Right ventricle myocardium superior (tissue), 1 donor: ENCODE data around the gene MRPS25. TPM values are rescaled to one million over a fixed set of nuclear protein-coding genes. Genes with fewer than 3 reads are reported as not detected.

Experiments
- ATAC-seq: fragments of 200-7000 bp; cut with Tn5 transposase; one replicate; pipeline ENCODE4 v1.9.1; 2020; ENCODE audit warnings: mild to moderate bottlenecking; ENCODE audit not compliant: poor library complexity
- DNase-seq: peaks from one replicate; pipeline ENCODE4 v3.0.0-alpha.2; 2020
- intact Hi-C: fragments of 100-400 bp; cut with DNase I; formaldehyde crosslinking; loops from one replicate; pipeline ENCODE4 v1.11.2; 2022
- long read RNA-seq: library from polyadenylated mRNA; unstranded; transcript quantifications from one replicate; pipeline ENCODE4 v2.0.0, GENCODE V29; 2021
- total RNA-seq: library from RNA; stranded (reverse); fragmentation: NEBNext Ultra II Directional; extraction: Animal tissue kit (Norgen Biotek cat#: 25700); gene quantifications from one replicate; pipeline ENCODE4 v1.2.1, GENCODE V29; 2021
- donor health status: DM: no; HTN: yes; CAD: no; lungs with severe emphysema.

MRPS25 gene
- 152 TPM for total RNA-seq
- long read RNA-seq, full-length matches to known transcripts, result 182 of 202 reads
- long read RNA-seq, partial matches to known transcripts, result 0 of 202 reads
- long read RNA-seq, other reads (novel, unspliced or antisense), result 20 of 202 reads

DNA sequence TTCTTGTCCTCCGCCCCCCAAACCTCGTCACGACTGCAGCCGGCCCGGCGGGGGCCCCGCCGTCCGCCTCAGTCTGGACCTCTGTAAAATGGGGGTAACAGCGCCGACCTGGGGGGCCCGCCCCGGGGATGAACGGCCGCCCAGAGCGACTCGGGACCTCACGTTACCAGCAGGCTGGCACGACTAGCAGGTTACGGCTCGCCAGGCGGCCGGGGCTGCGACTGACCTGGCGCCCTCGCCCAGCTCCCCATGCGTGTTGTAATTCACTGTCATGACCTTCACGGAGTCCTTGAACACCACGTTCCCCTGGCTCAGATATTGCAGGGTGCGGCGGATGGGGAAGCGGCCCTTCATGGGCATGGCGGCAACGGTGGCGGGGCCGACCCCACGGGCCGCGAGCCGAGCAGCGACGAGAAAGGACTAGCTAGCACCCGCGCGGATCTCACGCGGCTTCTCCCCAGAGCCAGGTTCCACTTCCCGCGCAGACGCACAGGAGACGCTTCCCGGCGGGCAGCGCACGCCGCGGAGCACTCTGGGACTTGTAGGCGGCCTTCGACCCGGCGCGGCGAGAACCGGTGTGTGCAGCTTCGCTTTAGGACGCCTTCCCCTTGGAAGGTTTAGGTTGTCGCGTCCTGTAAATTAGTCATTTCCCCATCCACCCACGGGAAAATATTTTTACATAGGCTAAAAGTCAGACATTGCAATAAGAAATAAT lies at the start of gene MRPS25:
MRPS25 (minus strand) TSS at position 481 of the 715 bp plus-strand sequence; CDS start at position 360, 121 bp downstream.
- intact Hi-C loops, result no loop called here
- ATAC-seq, result peak; percentile 97
- peak; percentile 96 for DNase-seq

DNA sequence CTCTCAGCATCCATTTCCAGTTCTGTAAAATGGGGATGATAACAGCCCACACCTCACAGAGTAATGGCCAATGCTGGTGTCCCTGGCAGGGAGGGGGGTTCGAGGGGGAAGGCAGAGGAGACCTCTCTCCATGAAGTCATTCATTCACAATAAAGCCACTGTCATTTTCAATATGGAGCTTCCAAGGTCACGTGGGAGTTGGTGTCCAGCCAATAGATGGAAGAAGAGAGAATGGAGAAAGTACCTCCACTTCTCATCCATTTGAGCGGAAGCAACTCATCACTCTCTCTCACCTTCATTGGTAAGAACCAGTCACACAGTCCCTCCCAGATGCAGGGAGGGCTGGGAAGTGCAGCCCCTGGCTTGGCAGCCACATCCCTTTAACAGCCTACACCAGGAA lies 48.8 kb upstream of the MRPS25 start:
- intact Hi-C loops, result no loop called here

DNA sequence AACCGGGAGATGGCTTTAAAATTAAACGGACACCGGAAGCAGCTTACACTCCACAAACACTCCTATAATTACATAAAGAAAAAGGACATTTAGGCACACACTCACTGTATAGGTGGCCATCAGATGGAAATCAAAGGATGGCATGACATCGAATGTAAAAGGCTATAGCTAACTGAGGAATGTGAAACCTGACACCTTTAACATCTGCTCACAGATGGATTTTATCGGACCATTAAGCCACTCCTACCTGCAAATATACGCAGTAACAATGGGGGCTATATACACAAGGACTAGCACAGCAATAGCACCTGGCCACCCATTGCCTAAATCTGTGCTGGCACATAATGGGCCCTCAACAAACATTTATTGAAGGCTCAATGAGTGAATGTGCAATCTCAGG lies 48.4 kb upstream of the MRPS25 start:
- intact Hi-C loops, result no loop called here
- ATAC-seq (no peak), DNase-seq (no peak)

More for the DNA sequence above, 48.8 kb upstream of the MRPS25 start:
- ATAC-seq (no peak), DNase-seq (no peak)

DNA sequence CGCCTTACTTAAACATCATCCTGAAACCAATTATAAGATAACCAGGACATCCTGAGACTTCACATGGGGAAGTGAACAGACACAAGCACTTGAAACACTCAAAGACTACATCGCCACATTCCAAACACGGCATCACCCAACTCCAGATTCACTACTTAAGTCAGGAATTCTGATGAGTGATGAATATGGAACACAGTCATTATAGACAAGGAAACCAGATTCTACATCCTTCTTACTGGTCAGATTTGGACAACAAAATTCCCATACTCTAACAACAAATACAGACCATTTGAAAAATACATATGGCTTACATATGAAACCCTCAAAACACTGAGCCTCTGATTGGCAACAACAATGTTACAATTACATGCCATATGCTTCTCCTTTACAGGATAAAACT lies 46.9 kb upstream of the MRPS25 start:
- intact Hi-C loops, result no loop called here

DNA sequence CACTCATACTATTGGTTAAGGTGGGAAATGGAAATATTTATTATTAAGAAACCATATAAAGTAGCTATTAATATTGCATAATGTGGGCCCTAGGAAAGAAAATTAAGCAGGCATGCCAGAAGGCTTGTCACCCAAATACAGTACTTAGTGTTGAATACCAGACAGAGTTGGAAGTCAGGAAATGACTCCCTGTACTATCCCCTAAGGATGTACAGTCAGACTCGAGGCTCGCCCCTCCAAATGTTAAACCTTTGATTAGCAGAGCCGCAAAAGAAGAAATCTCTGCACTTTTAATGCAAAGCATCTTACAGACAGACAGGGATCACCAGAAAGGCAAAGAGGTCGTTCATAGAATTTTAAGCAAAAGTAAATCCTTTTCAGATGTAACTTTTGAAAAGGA lies 45.1 kb upstream of the MRPS25 start:
- ATAC-seq, result no peak
- DNase-seq, result no peak
- intact Hi-C loops, result no loop called here

More for the DNA sequence above, 46.9 kb upstream of the MRPS25 start:
- DNase-seq, result no peak
- no peak for ATAC-seq

DNA sequence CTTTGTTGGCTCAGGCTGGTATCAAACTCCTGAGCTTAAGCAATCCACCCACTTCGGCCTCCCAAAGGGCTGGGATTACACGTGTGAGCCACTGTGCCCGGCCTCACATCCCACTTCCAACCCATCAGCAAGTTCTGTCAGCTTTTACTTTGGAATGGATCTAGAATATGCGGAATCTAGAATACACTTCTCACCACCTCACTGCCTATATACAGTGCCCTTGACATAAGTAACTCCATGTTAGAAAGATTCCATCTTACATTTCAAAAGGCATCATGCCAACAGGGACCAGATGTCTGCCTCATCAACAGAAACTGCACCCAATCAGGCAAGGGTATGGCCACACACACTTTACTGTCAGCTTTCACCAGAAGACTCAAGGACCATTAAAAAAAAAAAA lies 43.8 kb upstream of the MRPS25 start:
- ATAC-seq (no peak), DNase-seq (no peak)
- intact Hi-C loops, result loop anchor here (10.0 kb wide), 1 partner anchor 96 kb away; the partner anchor contains the start of gene CAPN7

DNA sequence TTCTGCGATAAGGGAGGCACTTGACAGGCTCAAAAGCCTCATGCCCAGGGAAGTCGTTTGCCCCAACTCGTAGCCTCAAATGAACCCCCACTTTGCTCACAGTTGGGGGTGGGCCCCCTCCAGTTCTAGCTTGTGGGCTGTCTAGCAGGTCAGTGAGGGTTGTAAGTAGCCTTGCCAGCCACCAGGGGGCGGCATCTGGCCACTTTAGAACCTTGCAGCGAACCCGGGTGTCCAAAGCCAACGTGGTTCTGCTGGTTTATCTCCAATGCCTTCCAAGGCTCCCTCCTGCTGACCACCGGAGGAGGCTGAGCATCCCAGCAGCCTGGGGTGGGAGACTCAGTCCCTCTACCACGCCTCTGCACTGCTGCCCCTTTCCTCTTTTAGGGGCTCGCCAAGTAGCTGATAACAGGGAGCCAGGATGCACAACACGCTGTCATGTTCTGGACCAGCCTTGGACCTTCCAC lies 43.0 kb upstream of the MRPS25 start:
- intact Hi-C loops, result loop anchor here (10.0 kb wide), 1 partner anchor 97 kb away; the partner anchor contains the start of gene CAPN7
- ATAC-seq (peak; percentile 85), DNase-seq (peak; percentile 76)

DNA sequence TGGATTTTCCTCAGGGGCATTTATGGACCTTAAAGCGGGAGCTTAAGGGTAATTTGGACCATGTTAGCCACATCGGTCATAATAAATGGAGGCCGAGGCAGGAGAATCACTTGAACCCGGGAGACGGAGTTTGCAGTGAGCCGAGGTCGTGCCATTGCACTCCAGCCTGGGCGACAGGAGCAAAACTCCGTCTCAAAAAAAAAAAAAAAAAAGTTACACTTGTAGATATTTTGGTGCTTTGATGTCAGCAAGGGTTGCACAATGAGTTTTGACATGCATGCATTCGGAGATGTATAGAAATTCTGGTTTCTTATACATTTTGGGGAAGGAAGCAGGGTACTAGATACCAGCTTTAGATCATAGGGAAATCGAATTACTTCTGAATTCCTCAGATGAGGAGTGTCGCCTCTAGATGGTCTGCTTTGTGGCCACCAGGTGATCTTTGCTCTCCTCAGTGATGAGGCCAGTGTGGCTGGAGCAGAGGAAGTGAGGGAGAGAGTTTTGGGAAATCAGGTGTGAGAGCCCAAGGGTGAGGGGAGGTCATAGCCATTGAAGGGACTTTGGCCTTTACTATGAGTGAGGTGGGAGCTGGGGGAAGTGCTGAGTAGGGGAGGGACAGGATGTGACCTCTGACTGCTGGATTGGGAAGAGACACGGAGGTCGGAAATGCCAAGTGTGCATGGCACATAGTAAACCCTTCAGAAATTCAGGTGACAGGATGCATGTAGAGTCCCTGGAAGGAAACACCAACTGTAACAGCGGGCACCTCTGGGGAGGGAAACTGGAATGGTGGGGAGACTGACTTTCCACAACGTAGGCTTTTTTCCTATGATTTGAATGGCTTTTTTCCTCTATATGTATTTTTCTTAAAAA lies 42.2 kb upstream of the MRPS25 start:
- intact Hi-C loops, result loop anchor here (10.0 kb wide), 1 partner anchor 97 kb away; the partner anchor contains the start of gene CAPN7
- no peak for ATAC-seq
- no peak for DNase-seq

DNA sequence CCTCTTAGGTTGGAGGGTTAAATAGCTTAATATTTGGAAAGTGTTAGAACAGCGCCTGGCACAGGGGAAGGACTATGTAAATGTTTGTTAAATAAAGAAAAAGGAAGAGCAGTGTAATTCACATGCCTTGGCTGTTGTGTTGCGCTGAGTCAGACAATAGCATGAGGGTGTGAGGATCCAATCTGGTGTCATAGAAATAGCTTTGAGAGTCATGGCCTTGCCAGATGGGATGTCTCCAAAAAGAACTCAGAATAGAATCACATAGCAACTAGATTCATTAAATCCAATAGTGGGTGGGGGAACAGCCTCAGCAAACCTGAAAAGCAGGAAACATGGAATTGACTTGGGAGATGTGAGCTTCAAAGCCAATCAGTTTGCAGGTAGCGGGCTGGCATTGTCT lies 37.7 kb upstream of the MRPS25 start:
- ATAC-seq (peak; percentile 62), DNase-seq (no peak)
- intact Hi-C loops, result loop anchor here (10.0 kb wide), 1 partner anchor 102 kb away; the partner anchor contains the start of gene CAPN7

DNA sequence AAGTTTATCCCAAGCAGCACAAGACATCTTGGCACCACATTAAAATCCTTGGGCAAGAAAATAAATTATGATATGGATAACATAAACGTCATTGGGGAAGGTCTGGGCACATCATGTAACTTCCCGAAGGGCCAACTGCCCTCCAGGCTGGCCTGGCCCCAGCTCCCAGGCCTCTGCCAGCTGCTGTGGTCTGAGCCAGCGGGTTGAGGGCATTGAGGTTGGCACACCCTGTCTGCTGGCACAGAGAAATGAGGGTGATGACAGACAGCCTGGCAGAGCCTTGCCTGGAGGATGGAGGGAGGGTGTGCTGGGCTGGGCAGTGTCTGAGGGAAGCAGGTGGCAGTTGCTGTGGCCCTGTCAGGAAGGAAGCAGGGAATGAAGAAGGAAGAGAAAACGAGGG lies 37.1 kb upstream of the MRPS25 start:
- intact Hi-C loops, result loop anchor here (10.0 kb wide), 1 partner anchor 103 kb away; the partner anchor contains the start of gene CAPN7
- DNase-seq (peak; percentile 88), ATAC-seq (peak; percentile 86)

DNA sequence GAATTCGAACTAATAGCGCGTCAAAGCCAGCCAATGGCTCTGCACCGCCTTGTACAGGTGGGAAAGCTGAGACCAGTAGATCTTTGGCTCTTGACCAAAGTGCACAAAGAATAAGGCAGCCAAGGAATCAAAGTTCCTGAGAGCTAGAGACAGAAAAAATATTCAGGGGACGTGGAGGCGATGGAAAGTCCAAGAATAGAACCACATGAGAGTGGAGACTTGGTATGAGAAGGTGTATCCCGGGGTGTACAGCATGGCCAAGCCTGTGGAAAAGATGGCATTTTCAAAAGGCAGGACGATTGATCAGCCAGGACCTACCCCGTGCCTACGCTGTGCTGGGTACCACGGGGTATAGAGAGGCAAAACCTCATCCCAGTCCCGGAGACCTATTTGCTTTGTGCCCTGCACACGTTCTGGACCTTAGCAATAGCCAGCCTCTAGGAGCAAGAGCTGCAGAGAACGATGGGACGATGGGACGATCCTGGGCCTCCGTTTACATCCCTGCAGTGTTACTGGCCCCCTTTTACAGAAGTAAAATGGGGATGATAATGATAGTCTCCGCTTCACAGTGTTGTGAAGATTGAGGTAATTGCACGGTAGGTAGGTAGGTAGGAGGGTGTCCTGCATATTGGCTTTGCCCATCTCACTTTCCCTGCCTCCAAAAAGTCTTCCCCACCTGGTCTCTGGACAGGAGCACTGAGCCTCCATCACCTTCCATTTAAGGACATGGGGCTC lies 34.4 kb upstream of the MRPS25 start:
- peak; percentile 5 for ATAC-seq
- intact Hi-C loops, result loop anchor here (10.0 kb wide), 1 partner anchor 105 kb away; the partner anchor contains the start of gene CAPN7
- DNase-seq, result no peak

DNA sequence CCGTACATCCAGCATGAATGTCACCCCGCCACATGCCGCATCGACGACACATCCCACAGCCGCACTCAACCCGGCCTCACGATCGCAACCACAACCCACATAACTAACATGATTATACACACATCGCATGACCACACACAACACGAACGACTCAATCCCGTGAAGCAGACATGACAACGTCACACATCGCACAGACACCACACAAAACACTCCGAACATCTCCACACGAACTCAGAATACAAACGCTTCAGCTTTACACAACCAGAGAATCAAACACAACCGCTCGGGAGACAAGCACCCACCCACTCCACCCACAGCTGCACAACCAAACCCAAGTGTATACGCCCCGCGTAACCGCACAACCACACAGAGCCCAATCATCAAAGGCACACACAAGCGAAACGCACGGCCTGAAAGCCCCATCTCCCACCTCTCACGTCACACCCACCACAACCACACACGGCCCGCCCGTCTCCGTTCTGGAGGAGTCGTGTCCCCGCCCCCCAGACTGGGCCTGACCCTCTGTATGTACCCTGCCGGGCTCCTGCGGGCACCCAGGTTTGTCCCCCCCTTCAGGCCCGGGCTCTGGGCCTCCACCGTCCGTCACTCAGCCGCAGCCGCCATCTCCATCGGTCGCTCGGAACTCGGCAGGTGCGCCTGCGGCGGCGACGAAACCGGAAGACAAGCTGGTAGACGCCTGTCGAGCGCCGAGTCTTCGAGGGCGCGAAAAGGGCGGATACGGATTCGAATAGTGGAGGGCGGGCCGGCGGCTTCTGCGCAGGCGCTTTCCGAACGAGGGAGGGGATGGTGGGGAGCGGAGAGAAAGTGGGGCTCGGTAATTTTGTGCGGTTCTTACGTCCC lies 33.6 kb upstream of the MRPS25 start, which contains the start of gene RBSN:
RBSN (minus strand) TSS at position 646 of the 861 bp plus-strand sequence. CDS start 3,028 bp downstream, outside the sequence.
- peak; percentile 98 for DNase-seq
- peak; percentile 81 for ATAC-seq
- intact Hi-C loops, result no loop called here

DNA sequence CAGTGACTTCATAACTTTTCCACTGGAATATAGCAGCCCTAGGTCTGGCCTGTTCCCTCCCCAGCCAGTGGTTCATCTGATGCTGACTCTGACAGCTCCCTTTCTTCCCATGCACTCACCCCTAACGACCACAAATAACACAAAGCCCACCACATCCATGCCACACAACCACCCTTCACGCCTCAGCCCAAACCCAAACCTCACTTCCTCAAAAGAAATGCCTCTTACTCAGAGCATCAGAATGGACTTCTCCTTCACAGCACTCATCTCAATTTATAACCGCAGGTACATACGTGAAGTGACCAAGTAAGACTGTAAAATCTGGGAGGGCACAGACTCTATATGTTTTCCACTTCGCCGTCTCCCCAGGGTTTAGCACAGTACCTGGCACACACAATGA lies 32.8 kb upstream of the MRPS25 start:
- no peak for ATAC-seq
- intact Hi-C loops, result no loop called here
- no peak for DNase-seq

DNA sequence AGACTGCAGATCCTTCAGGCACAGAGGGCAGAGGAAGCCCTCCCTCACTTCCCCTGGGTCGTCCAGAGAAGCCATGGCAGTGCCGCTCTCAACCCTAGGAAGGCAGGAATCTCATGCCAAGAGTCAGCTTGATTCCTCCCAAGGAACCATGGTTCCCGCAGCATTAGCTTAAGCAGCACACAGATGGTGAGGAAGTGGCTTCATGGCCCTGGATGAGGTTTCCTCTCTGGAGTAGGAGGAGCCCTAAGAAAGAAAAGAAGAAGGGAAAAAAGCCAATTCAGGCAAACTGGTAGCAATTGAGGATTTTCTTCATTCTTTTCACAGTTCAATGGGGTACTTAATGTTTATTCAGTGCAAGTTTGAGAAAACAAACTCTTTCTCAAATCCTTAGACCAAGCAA lies 30.9 kb upstream of the MRPS25 start:
- intact Hi-C loops, result no loop called here
- DNase-seq, result no peak

DNA sequence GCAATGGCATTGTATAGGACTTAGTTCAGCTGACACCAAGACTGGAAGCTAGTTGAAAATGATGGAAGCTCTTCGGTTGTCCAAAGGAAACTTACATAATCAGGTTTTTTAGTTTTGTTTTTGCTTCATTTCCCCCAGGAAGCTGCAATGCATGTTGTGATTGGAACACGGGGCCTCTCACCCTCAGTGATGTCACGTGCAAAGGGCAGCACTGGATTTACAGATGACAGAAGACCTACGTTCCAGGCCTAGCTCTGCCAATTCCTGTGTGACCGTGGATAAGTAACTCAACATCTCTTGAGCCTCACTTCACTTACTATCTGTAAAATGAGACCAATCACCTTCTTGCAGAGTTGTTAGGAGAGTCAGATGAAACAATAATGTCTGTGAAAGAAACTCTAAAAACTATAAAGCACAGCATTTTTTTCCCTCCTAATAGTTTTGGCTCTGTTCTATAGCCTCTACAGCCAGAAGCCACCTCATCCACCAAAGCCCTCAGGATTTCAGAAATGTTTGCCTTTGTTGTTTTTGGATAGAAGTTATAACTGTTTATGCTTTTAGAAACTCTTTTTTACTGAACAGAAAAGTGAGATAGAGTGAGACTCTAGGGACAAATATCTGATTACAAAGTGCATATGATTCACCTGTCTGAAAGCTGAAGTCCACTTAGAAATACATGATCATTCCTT lies 29.2 kb upstream of the MRPS25 start:
- ATAC-seq (no peak), DNase-seq (no peak)
- intact Hi-C loops, result no loop called here

More for the DNA sequence above, 30.9 kb upstream of the MRPS25 start:
- ATAC-seq, result no peak

DNA sequence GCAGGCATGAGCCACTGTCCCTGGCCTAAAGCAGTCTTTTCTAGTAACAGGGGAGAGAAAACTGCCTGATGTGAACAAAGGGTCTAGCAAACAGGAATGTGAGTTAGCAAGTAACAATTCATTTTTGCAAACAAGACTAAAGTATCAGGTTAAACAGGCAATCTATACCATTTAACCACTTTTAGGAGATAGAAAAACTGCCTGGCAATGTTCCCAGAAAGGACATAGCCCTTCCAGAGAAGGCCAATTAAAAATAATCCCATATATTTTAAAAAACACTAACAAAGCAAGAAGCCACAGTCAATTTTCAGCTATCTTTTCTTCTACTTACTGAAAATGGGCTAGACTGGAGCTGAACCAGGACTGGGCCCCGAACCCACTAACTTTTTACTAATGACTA lies 27.6 kb upstream of the MRPS25 start:
- intact Hi-C loops, result no loop called here
- ATAC-seq (no peak), DNase-seq (no peak)

DNA sequence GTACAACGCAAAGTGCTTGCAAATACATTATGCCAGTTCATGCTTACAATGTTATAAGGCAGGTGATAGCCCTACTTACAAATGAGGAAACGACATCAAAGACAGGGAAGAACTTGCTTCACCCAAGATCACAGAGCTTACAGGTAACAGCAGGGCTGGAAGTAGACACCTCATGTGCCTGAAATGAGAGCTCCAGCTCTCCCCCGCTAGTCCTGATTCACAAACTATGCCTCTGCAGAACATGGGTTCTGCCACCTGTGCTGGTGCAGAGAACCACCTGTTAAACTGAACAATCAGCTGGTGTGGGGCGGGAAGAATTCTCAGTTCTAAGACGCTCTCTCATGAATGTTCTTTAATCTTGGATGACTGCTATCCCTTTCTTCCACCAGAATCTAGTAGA lies 26.5 kb upstream of the MRPS25 start:
- intact Hi-C loops, result no loop called here
- DNase-seq (no peak), ATAC-seq (no peak)
